NCI-H510A (cell line): ENCODE measurements around the gene KRTAP10-8.
"Not testable (repeated sequence)": the region's sequence is repeated elsewhere in the genome, so short reads cannot be mapped to it uniquely, and the experiment has no call there.

ENCODE experiments used
- DNase-seq: peaks from one replicate; lab custom pipeline; 2025; lab: John Stamatoyannopoulos, UW

Gene KRTAP10-8

GRCh38 chr21:44579056-44579832, 32.6 kb upstream of the KRTAP10-8 start:
- no peak for DNase-seq

DNA sequence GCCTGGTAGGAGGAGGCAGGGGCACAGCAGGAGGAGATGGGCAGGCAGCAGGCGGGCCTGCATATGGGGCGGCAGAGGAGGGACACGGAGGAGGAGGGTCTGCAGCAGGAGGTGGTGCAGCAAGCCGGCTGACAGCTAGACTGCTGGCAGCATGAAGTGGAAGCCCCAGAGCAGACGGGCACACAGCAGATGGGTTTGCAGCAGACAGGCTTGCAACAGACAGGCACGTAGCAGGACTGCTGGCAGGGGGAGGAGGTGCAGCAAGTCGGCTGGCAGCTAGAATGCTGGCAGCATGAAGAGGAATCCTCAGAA, 32.1 kb upstream of the KRTAP10-8 start:
- DNase-seq, result no peak

GRCh38 chr21:44580231-44580821, 31.6 kb upstream of the KRTAP10-8 start, which contains the start of gene KRTAP10-5:
KRTAP10-5 (minus strand) TSS chr21:44580604; CDS start chr21:44580578, 26 bp downstream.
- DNase-seq, result not testable (repeated sequence)

GRCh38 chr21:44581158-44581557, 30.7 kb upstream of the KRTAP10-8 start:
- no peak for DNase-seq

DNA sequence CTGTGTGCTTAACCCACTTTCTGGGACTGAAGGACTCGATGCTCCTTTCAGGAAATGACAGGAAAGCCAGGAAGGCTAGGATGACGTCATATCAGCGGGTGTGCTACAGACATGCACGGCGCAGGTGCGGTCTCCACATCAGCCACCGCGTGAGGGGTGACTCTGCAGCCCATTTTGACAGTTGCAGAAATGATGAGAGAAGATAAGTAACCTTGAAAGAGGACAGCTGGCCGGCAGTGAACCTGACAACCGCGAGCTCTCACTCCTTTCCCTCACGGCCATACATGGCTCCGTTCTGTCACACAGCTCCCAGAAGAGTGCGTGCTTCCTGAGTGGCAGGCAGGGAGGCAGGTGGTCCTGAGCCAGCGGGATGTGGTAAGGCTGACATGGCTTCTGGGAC, 29.8 kb upstream of the KRTAP10-8 start:
- DNase-seq, result no peak

GRCh38 chr21:44583089-44583799, 28.6 kb upstream of the KRTAP10-8 start:
- DNase-seq, result no peak

- DNase-seq, result no peak
These were observed 28.1 kb upstream of the KRTAP10-8 start for GRCh38 chr21:44583800-44584147.

DNA sequence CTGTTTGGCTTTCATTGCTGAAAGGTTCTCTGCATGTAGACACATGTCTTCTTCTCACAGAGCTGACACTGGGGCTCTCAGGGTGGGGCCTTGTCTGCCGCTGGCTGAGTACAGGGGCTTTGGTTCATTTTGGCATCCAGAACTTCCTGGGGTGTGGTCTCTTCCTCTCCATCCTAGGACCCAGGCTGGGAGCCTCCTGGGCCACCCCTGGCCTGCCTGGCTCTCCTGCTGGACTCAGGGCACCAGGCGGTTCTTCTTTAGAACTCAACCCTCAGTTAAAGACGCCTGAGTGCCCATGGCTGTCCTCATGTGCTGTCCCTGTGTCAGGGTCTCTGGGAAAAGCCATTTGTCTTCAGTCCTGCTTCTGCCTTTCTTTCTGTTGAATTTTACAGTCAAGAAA, 26.0 kb upstream of the KRTAP10-8 start:
- DNase-seq, result no peak

DNA sequence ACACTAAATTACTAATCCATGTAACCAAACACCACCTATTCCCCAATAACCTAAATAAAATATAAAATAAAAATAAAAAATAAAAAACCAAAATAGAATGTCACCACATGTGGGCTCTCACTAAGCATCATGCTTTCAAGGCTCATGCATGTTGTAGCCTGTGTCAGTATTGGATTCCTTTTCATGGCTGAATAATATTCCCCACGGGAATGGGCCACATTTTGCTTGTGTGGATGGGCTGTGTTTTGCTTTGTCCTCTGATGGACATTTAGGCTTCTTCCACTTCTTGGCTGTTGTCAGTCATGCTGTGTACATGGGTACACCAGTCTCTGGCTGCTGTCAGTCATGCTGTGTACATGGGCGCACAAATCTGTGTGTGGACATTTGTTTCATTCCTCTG, 22.8 kb upstream of the KRTAP10-8 start:
- no peak for DNase-seq

- no peak for DNase-seq
These were observed 22.1 kb upstream of the KRTAP10-8 start for GRCh38 chr21:44589586-44590305.

GRCh38 chr21:44590311-44590721, 21.6 kb upstream of the KRTAP10-8 start:
- DNase-seq, result no peak

DNA sequence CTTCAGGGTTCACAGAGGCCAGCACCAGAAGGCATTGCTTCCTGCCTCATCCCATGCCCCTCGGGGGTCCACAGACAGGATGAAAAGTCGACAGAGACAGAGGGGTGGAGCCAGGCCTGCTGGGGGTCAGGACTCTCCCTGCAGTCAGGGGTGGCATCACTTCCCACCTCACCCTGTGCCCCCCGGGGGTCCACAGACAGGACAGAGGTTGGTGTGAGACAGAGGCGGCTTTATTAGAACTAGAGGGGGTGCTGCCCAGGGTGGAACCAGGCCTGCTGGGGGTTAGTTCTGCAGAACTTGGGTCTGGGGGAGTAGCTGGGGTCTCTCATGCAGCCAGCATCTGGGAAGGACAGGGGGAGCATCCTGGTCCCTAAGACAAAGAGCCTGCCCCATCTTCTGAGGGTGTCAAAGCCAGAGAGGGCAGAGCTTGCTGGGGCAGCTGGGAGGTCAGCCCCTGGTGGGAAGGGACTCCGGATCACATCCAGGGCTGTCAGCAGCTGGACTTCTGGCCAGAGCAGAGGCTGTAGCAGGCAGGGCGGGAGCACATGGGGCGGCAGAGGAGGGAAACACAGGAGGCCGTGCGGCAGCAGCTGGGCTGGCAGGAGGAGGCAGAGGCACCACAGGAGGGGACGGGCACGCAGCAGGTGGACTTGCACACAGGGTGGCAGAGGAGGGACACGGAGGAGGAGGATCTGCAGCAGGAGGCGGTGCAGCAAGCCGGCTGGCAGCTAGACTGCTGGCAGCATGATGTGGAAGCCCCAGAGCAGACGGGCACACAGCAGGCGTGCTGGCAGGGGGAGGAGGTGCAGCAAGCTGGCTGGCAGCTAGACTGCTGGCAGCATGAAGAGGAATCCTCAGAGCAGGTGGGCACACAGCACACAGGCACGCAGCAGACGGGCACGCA, 20.7 kb upstream of the KRTAP10-8 start:
- not testable (repeated sequence) for DNase-seq

GRCh38 chr21:44591801-44592130, 20.1 kb upstream of the KRTAP10-8 start:
- DNase-seq, result not testable (repeated sequence)

DNA sequence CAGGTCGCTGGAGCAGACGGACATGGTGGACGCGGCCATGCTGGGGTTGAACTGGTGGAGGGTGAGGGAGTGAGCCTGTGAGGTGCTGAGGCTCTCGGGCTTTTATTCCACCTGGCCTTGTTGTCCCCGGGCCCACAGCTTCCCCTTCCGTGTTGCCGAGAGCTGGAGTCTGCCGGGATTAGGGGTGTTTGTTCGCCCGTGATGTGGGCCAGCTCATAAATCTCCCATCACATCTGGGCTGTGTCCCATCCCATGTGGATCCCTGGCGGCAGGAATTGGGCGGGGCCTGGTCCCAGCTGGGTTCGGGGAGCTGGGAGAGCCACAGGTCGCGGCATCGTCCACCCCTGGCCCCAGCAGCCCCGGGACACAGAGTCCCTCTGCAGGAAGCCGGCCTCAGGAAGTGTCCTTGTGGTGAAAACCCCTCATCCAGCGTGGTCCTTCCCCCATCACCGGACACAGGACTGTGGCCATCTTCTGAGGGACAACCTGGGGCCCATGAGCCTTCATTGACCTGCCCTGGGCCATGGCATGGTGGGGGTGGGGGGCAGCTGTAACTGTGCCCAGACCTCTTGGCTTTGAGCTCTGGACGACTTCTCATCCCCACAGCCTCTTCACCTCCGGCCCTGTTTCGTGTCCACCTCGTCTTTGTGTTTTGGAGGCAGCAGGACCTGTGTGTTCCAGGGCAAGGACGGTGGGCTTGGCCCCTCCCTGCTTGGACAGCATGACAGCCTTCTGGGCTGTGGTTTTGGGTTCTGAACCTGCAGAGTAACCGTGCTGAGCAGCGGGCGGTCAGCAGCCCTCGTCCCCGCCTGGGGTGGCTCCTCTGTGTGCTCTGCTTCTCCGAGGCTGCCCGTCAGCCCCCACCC, 19.2 kb upstream of the KRTAP10-8 start, which contains the start of gene KRTAP10-6:
Gene KRTAP10-6, minus strand, starts transcription at position 60 of the 866 bp plus-strand sequence. Its CDS starts 21 bp downstream, at position 39.
- no peak for DNase-seq

DNA sequence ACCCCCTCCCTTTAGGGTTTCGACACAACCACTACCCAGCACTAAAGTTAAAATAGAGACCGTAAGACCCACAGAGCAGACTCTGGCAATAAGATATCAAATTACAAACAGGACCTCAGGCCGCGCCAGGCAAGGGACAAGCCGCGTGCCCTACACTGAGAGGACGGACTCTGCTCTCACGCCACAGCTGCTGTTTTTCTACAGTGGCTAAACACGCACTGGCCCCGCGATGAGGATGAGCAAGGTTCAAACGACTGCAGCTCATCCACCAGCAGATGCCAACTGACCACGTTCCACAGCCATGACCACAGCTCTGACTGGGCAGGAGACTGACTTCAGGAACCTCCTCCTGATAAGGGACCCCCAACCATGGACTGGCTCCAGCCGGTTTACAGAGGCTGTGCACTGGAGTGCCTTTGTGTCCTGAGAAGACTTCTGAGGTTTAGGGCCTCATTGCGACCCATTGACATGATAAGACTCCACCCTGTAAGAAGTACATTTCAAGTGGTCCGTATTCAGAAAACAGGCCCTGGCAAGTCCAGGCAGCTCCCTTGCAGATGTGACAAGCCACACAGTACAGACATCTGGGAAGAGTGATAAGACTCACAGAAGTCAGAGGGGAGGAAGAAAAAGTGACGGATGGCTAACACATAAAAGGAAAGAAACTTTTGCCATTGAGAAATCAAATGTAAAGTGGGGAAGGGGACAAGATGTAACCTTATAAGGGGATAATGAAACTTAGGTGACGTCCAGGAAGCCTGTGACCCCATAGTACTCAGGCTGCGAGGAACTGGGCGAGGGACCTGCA, 18.1 kb upstream of the KRTAP10-8 start:
- DNase-seq, result peak; percentile 17

DNA sequence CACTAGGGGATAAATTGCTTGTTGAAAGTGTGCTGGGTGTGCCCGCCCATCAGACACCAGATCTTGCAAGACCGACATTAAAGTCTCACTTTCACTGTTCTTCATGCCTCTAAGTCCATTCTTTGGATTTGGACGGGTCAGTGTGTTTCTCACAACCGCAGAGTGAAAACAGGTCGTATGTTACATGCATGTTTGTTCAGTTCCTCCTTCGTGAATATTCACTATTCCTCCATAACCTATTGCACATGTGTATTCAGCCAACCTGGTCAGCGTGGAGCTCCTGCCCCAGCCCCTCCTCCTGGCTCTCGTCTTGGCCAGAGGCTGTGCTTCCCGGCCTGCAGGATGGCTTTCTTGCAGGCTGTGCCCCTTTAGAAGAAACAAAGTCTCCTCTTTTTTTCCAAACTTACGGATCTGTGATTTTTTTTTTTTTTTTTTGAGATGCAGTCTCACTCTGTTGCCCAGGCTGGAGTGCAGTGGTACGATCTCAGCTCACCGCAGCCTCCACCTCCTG, 17.4 kb upstream of the KRTAP10-8 start:
- no peak for DNase-seq

DNA sequence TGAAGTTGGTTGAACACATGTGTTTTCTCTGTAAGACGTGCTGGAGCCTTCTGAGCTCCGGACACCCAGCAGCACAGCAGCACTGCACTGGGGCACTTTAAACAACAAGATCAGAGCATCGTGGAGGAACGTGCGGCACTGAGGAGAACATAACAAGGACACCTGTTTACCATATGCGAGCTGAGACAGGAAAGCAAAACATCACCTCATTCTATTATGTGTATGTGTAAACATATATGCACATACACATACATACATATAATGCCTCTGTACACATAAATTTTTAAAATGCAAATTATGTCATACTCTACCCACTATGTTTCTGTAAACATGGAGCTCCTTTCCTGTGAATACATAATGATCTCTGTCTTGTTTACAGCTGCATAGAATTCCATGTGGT, 16.4 kb upstream of the KRTAP10-8 start:
- no peak for DNase-seq

DNA sequence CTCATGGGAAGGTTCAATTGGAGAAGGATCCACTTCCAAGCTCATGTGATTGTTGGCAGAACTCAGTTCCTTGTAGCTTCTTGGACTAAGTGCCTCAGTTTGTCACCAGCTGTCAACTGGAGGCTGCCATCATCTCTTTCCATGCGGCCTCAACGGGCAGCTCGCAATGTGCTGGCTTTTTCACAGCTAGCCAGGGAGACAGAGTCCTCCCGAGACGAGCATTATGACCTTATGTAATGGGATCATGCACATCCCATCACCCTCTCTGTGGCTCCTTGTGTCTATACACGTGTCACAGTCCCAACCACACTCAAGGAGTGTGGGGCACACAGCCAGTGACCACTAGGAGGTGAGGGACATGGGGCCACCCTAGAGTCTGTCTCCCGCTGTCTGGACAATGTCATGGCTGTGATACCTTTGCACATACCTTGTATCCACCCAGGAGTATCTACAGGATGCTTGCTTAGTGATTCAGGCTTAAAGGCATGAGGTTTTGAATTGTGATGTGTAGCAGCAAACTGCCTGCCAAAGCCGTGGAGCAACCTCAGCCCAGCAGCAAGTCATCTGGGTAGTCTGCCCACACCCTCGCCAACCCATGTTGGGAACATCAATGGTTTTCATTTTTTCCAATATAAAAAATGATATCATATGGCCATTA, 15.7 kb upstream of the KRTAP10-8 start:
- DNase-seq, result no peak

- DNase-seq, result no peak
These were observed 13.8 kb upstream of the KRTAP10-8 start for GRCh38 chr21:44598061-44598460.
